NCI-H748 treated with DMSO at 0.1 percent for 48 hours (cell line): ENCODE results near the gene SCRG1.

Source experiments
- DNase-seq: peaks from one replicate; lab custom pipeline; 2025; lab: John Stamatoyannopoulos, UW

Gene SCRG1

GRCh38 chr4:173398779-173399415 lies at the start of gene SCRG1:
TSS of gene SCRG1 (minus strand) at chr4:173399116. CDS start at chr4:173391414, 7,702 bp downstream.
- DNase-seq, result no peak

- peak; percentile 13 for DNase-seq
Measured at GRCh38 chr4:173448103-173448502, 49.2 kb upstream of the SCRG1 start.

GRCh38 chr4:173446416-173446815 lies 47.5 kb upstream of the SCRG1 start:
- DNase-seq, result no peak

GRCh38 chr4:173443121-173443520 lies 44.2 kb upstream of the SCRG1 start:
- no peak for DNase-seq

- DNase-seq, result no peak
Measured at GRCh38 chr4:173442223-173442932, 43.5 kb upstream of the SCRG1 start.

- DNase-seq, result no peak
Measured at GRCh38 chr4:173440888-173441287, 42.0 kb upstream of the SCRG1 start.

- peak; percentile 61 for DNase-seq
Measured at GRCh38 chr4:173436771-173437265, 37.9 kb upstream of the SCRG1 start.

- peak; percentile 34 for DNase-seq
Measured at GRCh38 chr4:173436149-173436579, 37.2 kb upstream of the SCRG1 start.

GRCh38 chr4:173434231-173434630 lies 35.3 kb upstream of the SCRG1 start:
- no peak for DNase-seq

- no peak for DNase-seq
Measured at GRCh38 chr4:173433447-173433846, 34.5 kb upstream of the SCRG1 start.

GRCh38 chr4:173432430-173432829 lies 33.5 kb upstream of the SCRG1 start:
- no peak for DNase-seq

GRCh38 chr4:173426064-173426463 lies 27.1 kb upstream of the SCRG1 start:
- DNase-seq, result no peak

- no peak for DNase-seq
Measured at GRCh38 chr4:173424899-173425805, 26.2 kb upstream of the SCRG1 start.

- no peak for DNase-seq
Measured at GRCh38 chr4:173420801-173421200, 21.9 kb upstream of the SCRG1 start.

GRCh38 chr4:173420324-173420752 lies 21.4 kb upstream of the SCRG1 start:
- peak; percentile 61 for DNase-seq

- no peak for DNase-seq
Measured at GRCh38 chr4:173418639-173419038, 19.7 kb upstream of the SCRG1 start.

GRCh38 chr4:173417833-173418232 lies 18.9 kb upstream of the SCRG1 start:
- DNase-seq, result no peak

GRCh38 chr4:173415885-173416653 lies 17.2 kb upstream of the SCRG1 start:
- DNase-seq, result no peak

- no peak for DNase-seq
Measured at GRCh38 chr4:173415092-173415491, 16.2 kb upstream of the SCRG1 start.

- DNase-seq, result no peak
Measured at GRCh38 chr4:173414456-173414855, 15.5 kb upstream of the SCRG1 start.

GRCh38 chr4:173413036-173413435 lies 14.1 kb upstream of the SCRG1 start:
- no peak for DNase-seq
